HG02938 (cell line): ENCODE data around the gene CAMTA1.

Source experiments
- ATAC-seq: cut with Tn5 transposase; IDR thresholded peaks from one replicate; pipeline ENCODE4 v1.9.1; 2021; ENCODE audit warnings: mild to moderate bottlenecking, moderate library complexity; ENCODE audit not compliant: unreplicated experiment

Gene CAMTA1

GRCh38 chr1:7572654-7573152 lies 787.4 kb downstream of the CAMTA1 start:
- no peak for ATAC-seq

- no peak for ATAC-seq
Observed at GRCh38 chr1:7573481-7573880, 788.2 kb downstream of the CAMTA1 start.

- ATAC-seq: no peak
Observed at GRCh38 chr1:7574121-7575040, 789.1 kb downstream of the CAMTA1 start.

GRCh38 chr1:7575041-7575400 lies 789.8 kb downstream of the CAMTA1 start:
- no peak for ATAC-seq

GRCh38 chr1:7576946-7577657 lies 791.8 kb downstream of the CAMTA1 start:
- no peak for ATAC-seq

GRCh38 chr1:7578206-7578605 lies 793.0 kb downstream of the CAMTA1 start:
- no peak for ATAC-seq

- ATAC-seq: no peak
Observed at GRCh38 chr1:7579016-7579415, 793.8 kb downstream of the CAMTA1 start.

GRCh38 chr1:7579831-7580804 lies 794.9 kb downstream of the CAMTA1 start:
- no peak for ATAC-seq

GRCh38 chr1:7580923-7581753 lies 795.9 kb downstream of the CAMTA1 start:
- no peak for ATAC-seq

- ATAC-seq: no peak
Observed at GRCh38 chr1:7581754-7582459, 796.7 kb downstream of the CAMTA1 start.

- no peak for ATAC-seq
Observed at GRCh38 chr1:7582460-7582972, 797.3 kb downstream of the CAMTA1 start.

GRCh38 chr1:7583291-7584096 lies 798.2 kb downstream of the CAMTA1 start:
- ATAC-seq: no peak

GRCh38 chr1:7584157-7584556 lies 798.9 kb downstream of the CAMTA1 start:
- no peak for ATAC-seq

- ATAC-seq: no peak
Observed at GRCh38 chr1:7584643-7585042, 799.4 kb downstream of the CAMTA1 start.

GRCh38 chr1:7585216-7585907 lies 800.1 kb downstream of the CAMTA1 start:
- ATAC-seq: no peak

GRCh38 chr1:7586031-7586941 lies 801.0 kb downstream of the CAMTA1 start:
- ATAC-seq: no peak
